Jurkat, Clone E6-1 (cell line): ENCODE results near the gene SGK1. TPM values are rescaled to one million over a fixed set of nuclear protein-coding genes. Genes with fewer than 3 reads are reported as not detected.

ENCODE experiments used
- DNase-seq: peaks from one replicate; pipeline ENCODE4 v3.0.0-alpha.2; 2011; ENCODE audit warnings: low read depth, low spot score
- H3K4me3 ChIP-seq: 2 replicates; pipeline ENCODE4 v1.5.1; 2011; ENCODE audit warnings: mild to moderate bottlenecking, low read length, control low read depth, moderate library complexity
- polyA plus RNA-seq: library from polyadenylated mRNA; unstranded; fragments of >200 nt; gene quantifications from one replicate; pipeline ENCODE4 v1.2.1, GENCODE V29; 2012; ENCODE audit warnings: missing spikeins; ENCODE audit not compliant: insufficient read length, insufficient read depth

The SGK1 gene
- not detected for polyA plus RNA-seq

DNA sequence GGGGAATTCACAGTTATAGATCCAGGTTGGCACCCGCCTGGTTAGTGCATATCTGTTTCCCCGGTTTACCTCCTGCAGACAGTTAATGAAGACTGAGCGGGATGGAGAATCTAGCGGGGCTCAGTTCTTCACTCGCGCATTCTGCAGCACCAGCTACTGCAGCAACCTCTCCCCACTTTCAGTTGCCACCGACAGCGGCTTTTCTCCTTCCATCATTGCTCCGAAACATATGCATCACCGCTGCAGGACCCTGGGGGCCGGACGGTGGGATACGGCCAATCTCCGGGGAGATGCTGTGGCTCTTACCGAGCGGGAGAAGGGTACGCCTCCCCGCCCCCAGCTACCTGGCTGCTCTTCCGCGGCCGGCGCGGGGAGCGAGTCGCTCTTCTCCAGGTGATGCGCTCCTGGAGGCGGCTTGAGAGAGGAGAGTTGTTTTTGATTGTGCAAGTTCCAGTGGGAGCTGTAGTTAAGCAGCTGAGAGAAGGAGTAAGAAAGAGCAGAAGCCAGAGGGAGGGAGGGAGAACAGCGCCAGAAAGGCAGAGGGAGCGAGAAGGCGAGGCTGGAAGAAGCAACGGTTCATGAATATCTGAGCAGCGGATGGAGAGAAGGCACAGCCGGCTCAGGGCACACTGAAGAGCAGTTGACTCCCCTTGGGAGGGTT is at the start of gene SGK1:
Gene SGK1, minus strand, starts transcription at position 642 of the 661 bp plus-strand sequence. CDS start 652 bp downstream, outside the sequence.
- DNase-seq = no peak
- no peak within 1 kb of the TSS for H3K4me3 ChIP-seq

DNA sequence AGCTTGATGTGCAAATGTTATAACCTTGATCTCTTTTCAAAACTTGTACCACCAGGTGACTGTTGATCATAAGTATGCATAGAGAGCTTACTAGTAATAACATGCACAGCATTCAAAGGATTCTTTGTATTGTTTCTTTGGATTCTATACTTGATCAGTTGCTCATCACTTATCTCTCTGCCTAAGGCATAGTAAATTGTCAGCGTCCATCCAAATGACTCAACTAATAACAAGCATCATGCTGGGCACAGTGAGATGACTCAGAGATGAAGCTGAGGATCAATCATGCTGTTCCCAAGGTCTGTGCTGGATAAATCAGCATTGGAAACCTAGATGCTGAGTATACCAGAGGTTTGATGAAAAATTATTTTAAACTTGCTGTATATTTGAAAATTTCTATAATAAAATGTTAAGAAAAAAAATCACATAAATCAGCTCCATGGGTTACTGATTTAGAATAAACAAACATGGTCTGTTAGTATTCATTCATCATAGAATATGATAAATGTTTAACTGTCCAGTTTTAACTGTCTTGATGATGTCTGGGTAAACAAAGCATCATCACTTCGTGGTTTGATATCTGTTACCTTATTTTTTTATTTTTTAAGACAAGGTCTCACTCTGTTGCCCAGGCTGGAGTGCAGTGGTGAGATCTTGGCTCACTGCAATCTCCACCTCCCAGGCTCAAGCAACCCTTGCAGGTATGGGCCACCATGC is 45.6 kb upstream of the SGK1 start:
- H3K4me3 ChIP-seq = no peak overlapping the region
- DNase-seq = no peak

GRCh38 chr6:134361011-134361410 is 43.1 kb upstream of the SGK1 start:
- DNase-seq = no peak
- no peak overlapping the region for H3K4me3 ChIP-seq

- no peak overlapping the region for H3K4me3 ChIP-seq
- DNase-seq = no peak
These were observed 41.4 kb upstream of the SGK1 start for GRCh38 chr6:134359302-134359701.

DNA sequence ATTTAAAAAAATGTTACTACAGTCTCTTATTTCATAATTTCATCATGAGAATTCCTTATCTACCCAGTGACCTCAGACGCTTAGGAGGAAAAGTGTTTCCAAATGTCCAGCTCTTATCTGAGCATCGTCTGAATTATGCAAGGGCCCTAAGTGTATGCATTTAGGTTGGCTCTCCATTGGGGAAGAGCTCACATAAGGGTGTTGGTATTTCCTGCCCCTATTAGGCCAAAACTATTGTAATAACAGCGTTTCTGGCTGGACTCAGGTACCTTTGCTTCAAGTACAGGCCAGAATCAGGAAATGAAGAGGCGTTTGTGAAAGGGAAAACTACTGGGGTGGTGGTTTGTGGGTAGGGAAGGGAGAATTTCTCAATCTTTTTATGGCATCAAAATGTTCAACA is 40.4 kb upstream of the SGK1 start:
- H3K4me3 ChIP-seq = no peak overlapping the region
- DNase-seq = no peak

GRCh38 chr6:134357022-134357487 is 39.1 kb upstream of the SGK1 start:
- DNase-seq = no peak
- H3K4me3 ChIP-seq = no peak overlapping the region

DNA sequence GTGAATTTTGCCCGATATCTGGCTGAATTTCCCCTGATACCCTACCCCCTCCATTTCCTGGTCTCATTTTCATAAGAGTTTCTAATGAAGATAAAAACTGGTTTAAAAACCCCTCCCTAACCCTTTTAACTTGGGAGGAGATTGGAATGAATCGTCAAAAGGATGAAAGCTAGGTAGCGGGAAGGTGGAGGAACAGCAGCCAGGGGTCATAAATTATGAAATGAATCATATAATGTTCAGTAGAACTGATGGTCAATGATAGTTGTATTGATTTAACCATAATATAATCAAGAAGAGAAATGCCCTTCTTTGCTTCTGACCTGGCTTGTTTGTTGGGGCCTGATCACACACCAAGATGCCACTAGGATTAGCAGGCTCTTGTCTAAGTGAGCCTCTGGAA is 38.5 kb upstream of the SGK1 start:
- no peak for DNase-seq
- H3K4me3 ChIP-seq = no peak overlapping the region

- no peak overlapping the region for H3K4me3 ChIP-seq
- DNase-seq = no peak
These were observed 35.0 kb upstream of the SGK1 start for GRCh38 chr6:134352786-134353480.

DNA sequence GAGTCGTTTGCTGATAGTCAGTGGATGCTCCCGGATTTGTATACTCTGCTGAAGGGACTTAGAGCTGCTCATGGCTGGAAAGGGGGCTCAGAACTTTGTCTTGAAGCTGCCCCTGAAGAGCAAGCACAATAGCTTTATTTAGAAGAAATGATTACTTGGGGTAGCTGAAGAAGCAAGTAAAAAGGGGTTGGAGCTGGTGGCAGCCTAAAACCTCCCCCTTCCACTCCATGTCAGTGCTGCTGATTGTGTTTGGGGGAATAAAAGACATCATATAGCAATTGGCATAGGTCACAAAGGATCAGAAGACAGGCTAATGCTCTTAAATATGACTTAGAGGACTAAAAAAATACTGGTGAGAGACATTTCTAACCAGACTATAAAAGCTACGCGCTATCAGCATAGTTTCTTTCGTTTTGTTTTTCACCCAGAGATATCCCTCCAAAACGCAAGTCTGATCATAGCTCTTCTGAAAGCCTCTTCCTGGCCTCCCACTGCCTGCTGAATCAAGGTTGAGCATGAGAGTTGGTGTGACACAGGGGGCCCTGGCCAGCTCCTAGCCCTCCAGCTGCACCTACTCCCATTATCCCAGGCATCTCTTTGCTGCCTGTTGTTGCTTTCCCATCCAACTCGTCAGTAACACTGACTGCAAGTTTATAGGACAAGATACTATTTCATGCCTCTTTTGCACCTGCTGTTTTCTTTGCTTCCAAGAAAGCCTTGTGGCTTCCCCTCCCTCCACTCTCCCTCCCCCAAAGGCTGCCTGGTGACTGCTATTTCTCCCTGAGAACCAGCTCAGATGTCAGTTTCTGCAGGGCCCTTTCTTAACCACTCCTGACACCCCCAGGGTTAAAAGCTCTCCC is 33.9 kb upstream of the SGK1 start:
- peak; percentile 63 for DNase-seq
- H3K4me3 ChIP-seq = peak overlapping the region; percentile 17

GRCh38 chr6:134347885-134348805 is 30.2 kb upstream of the SGK1 start:
- DNase-seq = no peak
- no peak overlapping the region for H3K4me3 ChIP-seq

DNA sequence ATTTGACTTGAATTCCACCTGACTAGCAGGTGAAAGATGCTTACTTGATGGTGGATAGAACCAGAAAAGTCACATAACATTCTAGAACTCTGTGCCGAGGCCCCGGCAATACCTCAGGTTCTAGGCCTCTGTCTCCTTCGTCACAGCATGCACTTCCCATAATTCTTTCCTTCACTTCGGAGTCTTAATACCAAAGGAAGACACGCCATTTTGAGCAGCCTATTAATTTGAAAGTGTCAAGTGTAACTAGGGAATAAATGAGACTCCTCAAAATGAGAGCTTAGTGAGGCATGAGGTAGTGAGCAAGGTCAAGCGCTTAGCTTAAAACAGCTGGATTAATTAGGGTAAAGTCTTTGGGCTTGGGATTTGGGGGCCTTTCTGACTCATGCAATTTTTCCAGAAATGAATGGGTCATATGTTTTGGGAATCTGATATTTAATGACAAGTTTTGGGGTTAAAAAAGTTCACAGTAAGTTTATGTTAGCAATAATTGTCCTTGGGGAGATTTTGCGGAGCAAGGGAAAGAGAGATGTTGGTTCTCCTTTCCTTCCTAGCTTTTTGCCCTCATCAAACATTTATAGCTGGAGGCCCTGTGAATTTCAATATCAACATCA is 29.1 kb upstream of the SGK1 start:
- DNase-seq = no peak
- no peak overlapping the region for H3K4me3 ChIP-seq

DNA sequence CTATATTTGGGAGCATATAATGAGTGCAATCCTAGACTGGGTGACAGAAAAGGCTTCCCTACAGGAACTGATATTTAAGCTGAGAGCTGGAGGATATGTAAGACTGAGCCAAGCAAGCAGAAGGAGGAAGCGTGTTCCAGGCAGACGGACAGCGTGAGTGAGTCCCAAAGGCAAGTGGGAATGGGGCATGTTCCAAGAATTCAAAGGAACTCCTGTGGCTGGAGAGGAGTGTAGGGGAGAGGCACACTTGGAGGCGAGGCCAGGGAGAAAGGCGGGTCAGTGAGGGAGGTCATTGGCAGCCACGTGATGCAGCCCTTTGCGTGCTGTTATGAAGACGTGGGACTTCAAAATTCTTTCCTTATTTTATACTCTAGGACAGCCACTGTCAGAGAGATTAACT is 27.9 kb upstream of the SGK1 start:
- no peak for DNase-seq
- H3K4me3 ChIP-seq = no peak overlapping the region

GRCh38 chr6:134343066-134343465 is 25.2 kb upstream of the SGK1 start:
- H3K4me3 ChIP-seq = no peak overlapping the region
- no peak for DNase-seq

DNA sequence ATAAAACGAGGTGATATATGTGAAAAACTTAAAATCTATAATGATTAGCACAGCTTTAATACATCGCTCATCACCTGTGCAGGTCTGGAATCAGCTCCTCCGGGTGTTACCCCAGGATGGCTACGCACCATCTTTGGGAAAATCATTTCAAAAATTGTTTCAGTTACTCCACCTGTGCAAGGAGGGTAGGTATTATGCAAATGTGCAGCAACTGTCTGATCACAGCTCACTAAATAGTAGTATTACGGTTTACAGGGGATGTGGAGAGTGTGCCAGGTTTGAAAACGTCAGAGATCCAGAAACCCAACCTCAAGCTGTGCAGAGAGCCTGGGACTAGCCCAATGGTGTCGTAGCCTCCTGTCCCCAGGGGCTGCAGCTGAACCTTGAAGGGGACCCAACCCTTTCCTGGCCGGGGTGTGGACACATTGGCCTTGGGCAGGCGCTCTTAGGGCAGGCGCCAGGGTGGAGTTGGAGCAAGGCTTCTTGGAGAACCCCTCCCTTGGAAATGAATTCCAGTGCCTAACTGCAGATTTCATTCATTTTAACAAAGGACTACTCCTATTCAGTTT is 24.2 kb upstream of the SGK1 start:
- H3K4me3 ChIP-seq = no peak overlapping the region
- DNase-seq = no peak

- no peak overlapping the region for H3K4me3 ChIP-seq
- no peak for DNase-seq
These were observed 22.5 kb upstream of the SGK1 start for GRCh38 chr6:134340179-134340975.

- H3K4me3 ChIP-seq = no peak overlapping the region
- peak; percentile 65 for DNase-seq
These were observed 21.3 kb upstream of the SGK1 start for GRCh38 chr6:134339216-134339615.

DNA sequence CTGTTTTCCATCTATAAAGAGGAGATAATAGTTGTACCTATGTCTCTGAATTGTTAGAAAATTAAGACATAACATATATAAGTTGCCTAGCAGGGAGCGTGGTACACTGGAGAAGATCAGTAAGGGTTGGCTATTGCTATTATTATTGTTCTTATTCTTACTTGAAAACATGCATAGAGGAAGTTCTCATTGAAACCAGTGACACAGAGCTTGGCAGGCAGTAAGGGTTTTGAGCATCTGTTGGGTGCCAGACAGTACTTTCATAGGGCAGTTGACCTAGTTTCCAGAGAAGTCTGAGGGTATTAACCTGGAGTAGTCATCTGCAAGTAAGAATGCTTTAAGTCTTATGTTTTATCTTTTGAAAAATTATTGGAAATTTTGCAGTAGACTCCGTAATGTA is 13.3 kb upstream of the SGK1 start:
- peak; percentile 26 for DNase-seq
- no peak overlapping the region for H3K4me3 ChIP-seq
